ENCODE measurements around the gene ESR1. TPM values are rescaled to one million over a fixed set of nuclear protein-coding genes. Genes with fewer than 3 reads are reported as not detected.

The ESR1 gene
- polyA plus RNA-seq, 1 of the 3 experiments (the other 2 are of a cell fraction) = under 0.01 TPM

DNA sequence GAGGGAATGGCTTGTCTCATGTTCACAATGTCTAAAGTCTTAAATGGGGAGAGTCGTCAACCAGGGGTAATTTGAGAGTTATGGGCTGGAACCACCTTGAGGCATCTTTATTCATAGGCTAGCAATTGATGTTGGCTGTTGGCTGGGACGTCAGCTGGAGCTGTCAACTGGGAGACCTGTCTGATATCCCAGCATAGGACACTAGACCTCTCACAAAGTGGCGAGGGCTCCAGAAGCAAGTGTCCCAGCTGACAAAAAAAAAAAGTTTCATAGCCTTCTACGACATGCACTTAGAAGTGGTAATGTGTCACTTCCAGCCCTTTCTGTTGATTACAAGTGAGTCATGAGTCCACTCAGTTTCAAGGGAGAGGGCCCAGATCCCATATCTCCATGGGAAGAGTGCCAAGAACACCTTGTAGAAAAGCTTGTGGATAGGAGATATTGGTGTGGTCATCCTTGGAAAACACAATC lies 278.0 kb downstream of the ESR1 start:
- H3K4me2 ChIP-seq = no peak overlapping the region
- H3K27me3 ChIP-seq (ENCODE audit: insufficient read depth) = no peaks in the 10 kb centered on the region
- no peak overlapping the region for H3K27ac ChIP-seq (ENCODE audit: low read depth in 2 of 2, low read length in 1 of 2)
- ChIA-PET CTCF (interaction anchor here (1.0 kb wide), 1 partner anchor 12 kb away, joined by 3 read pairs; no protein-coding TSS in a partner anchor), POLR2A (no interaction called here)
- H3K9ac ChIP-seq = no peak overlapping the region
- no peaks in the 10 kb centered on the region for H3K9me2 ChIP-seq
- 46% methylated on average over 4 of the region's 4 CpGs for WGBS (ENCODE audit: low lambda C conversion rate)
- H3K79me2 ChIP-seq (ENCODE audit: insufficient read depth) = no peaks in the 10 kb centered on the region
- H3K36me3 ChIP-seq (replicated peaks in 1 of 2; ENCODE audit: control insufficient read depth in 1 of 2, insufficient read depth in 2 of 2, low read length in 1 of 2) = no peaks in the 10 kb centered on the region
- H4K20me1 ChIP-seq (ENCODE audit: insufficient read depth) = no peaks in the 10 kb centered on the region
- H3K4me1 ChIP-seq (ENCODE audit: control insufficient read depth in 1 of 2, insufficient read depth in 2 of 2, low read depth in 1 of 2, low read length in 1 of 2) = peaks cover 0 to 3% of the 10 kb centered on the region in 2 experiments; a peak in 2 of 4 replicates
- H3F3A ChIP-seq (replicated peaks; ENCODE audit: insufficient read depth) = peaks cover 9% of the 10 kb centered on the region
- no peak overlapping the region for H2AFZ ChIP-seq (ENCODE audit: low read depth)
- DNase-seq = no peak
- no peaks in the 10 kb centered on the region for H3K9me3 ChIP-seq
- H3K4me3 ChIP-seq (ENCODE audit: low read depth in 2 of 2, low read length in 1 of 2) = no peak overlapping the region
- TF ChIP-seq GATA2 (CRISPR knock-in tag; IDR thresholded peaks at IDR 0.05) = no peak
- no peak for TF ChIP-seq REST (IDR thresholded peaks at IDR 0.05; ENCODE audit: low read depth, low read length)
- TF ChIP-seq RFX5 (IDR thresholded peaks at IDR 0.05; ENCODE audit: low read length) = no peak
- no peak for TF ChIP-seq USF2 (IDR thresholded peaks at IDR 0.05; ENCODE audit: borderline replicate concordance, low read depth, low read length)
- no peak for TF ChIP-seq CHD2 (IDR thresholded peaks at IDR 0.05; ENCODE audit: low read length, partially characterized antibody)
- TF ChIP-seq TEAD4 (IDR thresholded peaks at IDR 0.05; ENCODE audit: borderline replicate concordance, insufficient read depth) = no peak
- no peak for TF ChIP-seq IRF3 (IDR thresholded peaks at IDR 0.05; ENCODE audit: low read depth, low read length)
- TF ChIP-seq NRF1 (IDR thresholded peaks at IDR 0.05; ENCODE audit: low read depth, low read length) = no peak
- no peak for TF ChIP-seq EP300 (IDR thresholded peaks at IDR 0.05; ENCODE audit: borderline replicate concordance in 1 of 2, low read depth in 1 of 2, low read length in 1 of 2)
- no peak for TF ChIP-seq RCOR1 (IDR thresholded peaks at IDR 0.05; ENCODE audit: low read length)
- TF ChIP-seq ELF1 (IDR thresholded peaks at IDR 0.05) = no peak
- TF ChIP-seq MEF2A (IDR thresholded peaks at IDR 0.05; ENCODE audit: borderline replicate concordance, low read depth) = no peak
- TF ChIP-seq TCF12 (IDR thresholded peaks at IDR 0.05) = no peak
- no peak for TF ChIP-seq FOXM1 (IDR thresholded peaks at IDR 0.05; ENCODE audit: low read depth)
- no peak for TF ChIP-seq EZH2phosphoT487 (IDR thresholded peaks at IDR 0.05; ENCODE audit: borderline replicate concordance, low read depth)
- TF ChIP-seq SIN3A (IDR thresholded peaks at IDR 0.05; ENCODE audit: borderline replicate concordance, low read depth, low read length) = no peak
- no peak for TF ChIP-seq ZBTB33 (IDR thresholded peaks at IDR 0.05; ENCODE audit: borderline replicate concordance, low read depth)
- TF ChIP-seq CTCF (IDR thresholded peaks at IDR 0.05) = no peak
- TF ChIP-seq MXI1 (IDR thresholded peaks at IDR 0.05; ENCODE audit: low read depth, low read length) = no peak

Measured in SK-N-SH (cell line).